GM21423 (cell line): ENCODE measurements around the gene NCOR1.

Experiments
- ATAC-seq: cut with Tn5 transposase; IDR thresholded peaks from one replicate; pipeline ENCODE4 v1.9.1; 2021; ENCODE audit warnings: mild to moderate bottlenecking, moderate library complexity; ENCODE audit not compliant: unreplicated experiment

The NCOR1 gene

DNA sequence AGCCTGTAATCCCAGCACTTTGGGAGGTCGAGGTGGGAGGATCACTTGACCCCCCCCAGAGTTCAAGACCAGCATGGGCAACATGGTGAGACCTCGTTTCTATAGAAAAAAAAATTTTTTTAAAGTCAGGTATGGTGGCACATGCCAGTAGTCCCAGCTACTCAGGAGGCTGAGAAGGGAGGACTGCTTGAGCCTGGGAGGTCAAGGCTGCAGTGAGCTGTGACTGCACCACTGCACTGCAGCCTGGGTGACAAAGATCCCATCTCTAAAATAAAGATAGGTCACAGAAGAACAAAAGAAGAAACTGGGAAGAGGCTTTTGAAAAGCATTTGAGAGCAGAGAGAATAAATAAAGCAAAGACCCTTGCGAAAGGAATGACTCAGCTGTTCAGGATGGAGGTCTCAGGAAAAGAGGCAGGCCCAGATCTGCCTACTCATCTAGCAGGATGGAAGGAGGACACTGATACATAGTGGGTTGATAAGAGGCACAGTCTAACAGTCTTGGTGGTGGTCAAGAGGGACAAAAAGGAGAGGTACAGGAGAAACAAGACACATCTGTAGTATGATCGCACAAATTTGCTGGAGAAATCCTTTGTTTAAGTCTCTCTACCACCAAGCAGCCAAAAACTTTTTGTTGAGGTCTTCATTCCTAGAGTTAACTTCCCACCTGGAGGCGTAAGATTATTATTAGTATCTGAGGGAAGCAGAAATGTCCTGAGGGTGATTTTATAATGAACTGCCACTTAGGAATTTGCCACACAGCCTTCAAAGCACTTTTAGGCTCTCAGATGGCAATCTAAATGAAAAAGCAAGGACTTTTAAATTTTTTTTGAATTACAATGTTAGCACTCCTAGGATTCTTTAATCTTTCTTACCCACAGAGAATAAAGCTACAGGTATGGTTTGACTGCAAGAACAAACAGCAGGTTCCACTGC is 233.4 kb downstream of the NCOR1 start:
- ATAC-seq = no peak

DNA sequence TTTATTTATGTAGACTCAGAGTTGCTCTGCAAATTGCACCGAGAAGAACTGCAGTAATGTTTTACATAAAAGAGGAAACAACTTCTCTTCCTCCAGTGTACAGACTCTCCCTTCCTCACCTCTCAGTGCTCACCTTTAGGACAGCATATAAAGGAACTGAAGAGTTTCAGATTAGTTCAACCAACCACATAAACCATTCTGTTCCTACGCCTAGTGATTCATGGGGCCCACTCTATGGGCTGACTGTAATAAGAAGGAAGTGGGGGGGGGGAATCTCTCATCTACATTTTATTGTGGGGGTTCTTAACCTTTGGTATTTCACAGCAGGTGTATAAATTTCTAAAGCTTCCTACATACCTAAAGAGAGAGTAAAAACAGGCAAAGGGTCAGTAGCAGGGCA is 234.1 kb downstream of the NCOR1 start:
- peak; percentile 88 for ATAC-seq
